Erythroblast (primary cell): Measurements from ENCODE around the gene ARHGEF6.

Experiments used
- DNase-seq, 2 experiments: peaks; one replicate each; lab custom pipeline; 2025; lab: John Stamatoyannopoulos, UW
- GATA1 ChIP-seq: IDR thresholded peaks from 2 replicates; pipeline ENCODE4 v1.6.1; 2011; ENCODE audit warnings: low read depth, mild to moderate bottlenecking, control low read depth, low read length, moderate library complexity
- POLR2A ChIP-seq: IDR thresholded peaks from 2 replicates; pipeline ENCODE4 v1.6.1; 2011; ENCODE audit warnings: mild to moderate bottlenecking, low read length

The ARHGEF6 gene

GRCh38 chrX:136712650-136713310, 68.0 kb downstream of the ARHGEF6 start:
- DNase-seq: no peak
- TF ChIP-seq POLR2A (no peak), GATA1 (no peak)

DNA sequence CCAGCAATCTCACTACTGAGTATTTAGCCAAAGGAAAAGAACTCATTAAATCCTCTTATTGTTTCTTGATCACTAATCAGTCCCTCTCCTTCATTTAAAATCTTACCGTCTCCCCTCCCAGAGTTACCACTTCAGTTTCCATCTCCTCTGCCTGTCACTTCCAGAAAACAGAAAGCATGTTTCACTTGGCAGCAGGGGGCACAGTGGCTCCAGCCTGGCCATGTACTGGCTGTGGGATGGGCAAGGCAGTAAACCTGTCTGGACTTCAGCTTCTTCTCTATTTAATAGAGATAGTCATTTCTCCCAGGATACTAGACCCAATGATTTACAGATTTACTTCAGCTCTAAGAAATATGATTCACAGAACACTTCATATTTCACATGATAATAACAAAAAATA, 69.6 kb downstream of the ARHGEF6 start:
- peak; percentile 27 to 44 for DNase-seq
- TF ChIP-seq GATA1 (no peak), POLR2A (no peak)

DNA sequence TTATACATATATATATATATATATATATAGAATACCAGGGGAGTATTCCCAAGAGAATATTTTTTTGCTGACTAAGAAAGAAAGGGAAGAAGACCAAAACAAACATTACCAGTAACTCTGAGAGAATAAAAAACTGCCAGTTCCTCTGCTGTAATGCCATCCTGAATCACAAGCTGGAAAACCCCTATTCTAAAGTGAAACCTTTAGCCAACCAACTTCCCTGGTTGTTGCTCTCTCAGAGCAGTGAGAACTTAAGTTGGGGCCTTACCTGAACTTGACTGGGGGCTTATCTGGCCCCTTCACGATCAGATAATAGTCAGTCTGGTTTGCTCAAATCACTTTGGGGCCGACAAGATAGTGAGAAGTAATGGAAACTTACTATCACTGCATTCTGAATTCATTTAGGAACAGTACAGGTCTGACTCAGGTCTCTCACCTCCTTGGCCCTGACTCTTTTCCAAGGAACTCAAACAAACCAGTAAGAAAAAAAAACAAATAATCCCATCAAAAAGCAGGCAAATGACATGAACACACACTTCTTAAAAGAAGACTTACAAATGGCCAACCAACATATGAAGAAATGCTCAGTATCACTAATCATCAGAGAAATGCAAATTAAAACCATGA, 70.3 kb downstream of the ARHGEF6 start:
- peak in 1 of 2 experiments; percentile 19 for DNase-seq
- TF ChIP-seq POLR2A (no peak), GATA1 (no peak)

- DNase-seq: peak; percentile 5 to 11
- TF ChIP-seq POLR2A (no peak), GATA1 (no peak)
These were observed 72.4 kb downstream of the ARHGEF6 start for GRCh38 chrX:136708348-136708747.

DNA sequence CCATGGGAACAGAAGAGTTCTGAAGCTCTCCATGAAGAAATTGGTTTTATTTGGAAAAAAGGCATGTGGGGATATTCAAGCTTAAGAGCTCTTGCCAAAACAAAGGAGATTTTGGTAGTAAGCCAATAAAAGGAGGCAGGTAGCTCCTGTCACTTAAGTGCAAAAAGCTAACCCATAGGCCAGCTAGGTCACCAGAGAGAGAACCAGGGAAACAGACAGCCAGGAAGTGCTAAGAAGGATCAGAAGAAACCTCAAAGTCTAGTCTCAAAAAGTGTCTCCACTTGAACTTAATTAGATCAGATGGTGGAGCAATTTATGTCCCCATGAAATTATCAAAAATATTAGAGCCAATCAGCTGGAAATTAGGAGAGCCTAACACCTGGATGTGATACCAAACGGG, 83.6 kb downstream of the ARHGEF6 start:
- TF ChIP-seq POLR2A (no peak), GATA1 (no peak)
- no peak for DNase-seq

GRCh38 chrX:136694431-136695087, 86.2 kb downstream of the ARHGEF6 start:
- DNase-seq: peak; percentile 57 to 62
- TF ChIP-seq GATA1: no peak
- TF ChIP-seq POLR2A: no peak

GRCh38 chrX:136692271-136692670, 88.5 kb downstream of the ARHGEF6 start:
- TF ChIP-seq GATA1: no peak
- TF ChIP-seq POLR2A: no peak
- no peak for DNase-seq

- DNase-seq: peak in 1 of 2 experiments; percentile 3
These were observed 89.5 kb downstream of the ARHGEF6 start for GRCh38 chrX:136691028-136691809.

DNA sequence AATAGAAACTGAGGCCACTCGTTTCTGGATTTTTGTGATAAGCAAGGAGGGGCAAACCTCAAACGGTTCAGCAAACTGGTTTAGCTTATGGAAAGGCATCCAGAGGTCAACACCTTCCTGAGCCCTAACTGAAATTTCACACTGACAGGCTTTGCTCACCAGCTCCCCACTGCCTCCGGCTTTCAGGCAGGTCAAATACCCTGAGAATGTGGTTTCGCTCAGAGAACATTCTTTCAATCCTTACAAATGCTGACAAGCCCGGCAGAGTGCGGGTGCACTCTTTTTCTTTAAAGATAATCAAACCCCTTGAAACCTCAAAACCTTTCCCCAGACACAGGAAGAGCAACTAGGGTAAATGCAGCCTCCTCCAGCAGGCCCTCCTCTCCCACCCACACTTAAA, 91.3 kb downstream of the ARHGEF6 start:
- TF ChIP-seq GATA1: no peak
- TF ChIP-seq POLR2A: no peak
- peak; percentile 19 to 42 for DNase-seq

More at GRCh38 chrX:136691028-136691809, 89.5 kb downstream of the ARHGEF6 start:
- TF ChIP-seq GATA1 (no peak), POLR2A (no peak)

GRCh38 chrX:136687457-136687856, 93.3 kb downstream of the ARHGEF6 start:
- TF ChIP-seq POLR2A (no peak), GATA1 (no peak)
- DNase-seq: no peak

DNA sequence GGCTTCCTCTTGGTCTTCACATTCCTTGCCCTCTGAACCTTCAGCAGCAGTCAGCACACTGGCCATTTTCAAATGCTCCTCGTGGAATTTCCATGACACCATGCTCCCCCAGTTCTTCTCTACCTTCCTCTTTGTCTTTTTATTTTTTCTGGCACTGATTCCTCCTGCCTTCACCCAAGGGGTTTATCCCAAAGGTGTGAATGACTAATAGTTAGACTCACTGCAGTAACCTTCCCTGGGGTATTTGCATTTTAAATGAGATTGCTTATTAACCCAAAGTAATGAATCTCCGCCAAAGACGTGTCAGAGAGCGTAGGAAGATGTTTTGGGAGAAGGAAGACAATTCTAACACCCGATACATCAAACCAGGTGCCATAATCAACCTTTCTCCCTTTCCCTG, 96.6 kb downstream of the ARHGEF6 start:
- no peak for DNase-seq
- TF ChIP-seq GATA1: no peak
- no peak for TF ChIP-seq POLR2A

DNA sequence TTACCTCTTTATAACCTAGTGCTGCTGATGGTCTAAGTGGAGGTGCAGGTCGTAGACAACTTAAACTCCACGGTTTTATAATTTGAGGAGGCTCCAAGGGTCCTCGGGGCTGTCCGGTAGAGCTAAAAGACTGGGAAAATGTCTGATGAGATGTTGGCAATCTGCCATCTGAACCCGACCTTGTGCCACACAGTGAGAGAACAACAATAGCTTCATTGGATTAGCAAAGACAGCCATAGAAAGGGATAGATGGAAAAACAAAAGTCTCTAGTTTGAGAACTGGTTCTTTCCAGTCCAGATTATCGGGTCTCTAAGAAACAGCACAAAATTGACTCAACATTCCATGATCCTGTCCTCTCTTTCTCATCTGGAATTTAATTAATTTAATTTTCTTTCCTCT, 101.2 kb downstream of the ARHGEF6 start:
- TF ChIP-seq POLR2A (no peak), GATA1 (no peak)
- DNase-seq: no peak

GRCh38 chrX:136674270-136674985, 106.3 kb downstream of the ARHGEF6 start:
- DNase-seq: peak; percentile 2 to 16
- TF ChIP-seq GATA1 (no peak), POLR2A (no peak)
